Naive thymus-derived CD4-positive, alpha-beta T cell (primary cell): ENCODE measurements around the gene ZNF513. TPM values are rescaled to one million over a fixed set of nuclear protein-coding genes. Genes with fewer than 3 reads are reported as not detected.
A peak's percentile ranks its signal among the peaks of the same experiment; 100 is the strongest.

Experiments used
- ATAC-seq: fragments of 150-1000 bp; cut with Tn5 transposase; 2 replicates; pipeline ENCODE4 v1.10.0; 2021; ENCODE audit warnings: mild to moderate bottlenecking, moderate library complexity
- CTCF ChIA-PET: fragments of 350-600 bp; sonication (Branson Sonifier 250); formaldehyde crosslinking; loops from one replicate; lab custom pipeline; 2021; ENCODE audit warnings: antibody characterized with exemption; lab: Charles Lee
- POLR2A ChIA-PET: fragments of 350-600 bp; sonication (Branson Sonifier 250); formaldehyde crosslinking; loops from one replicate; lab custom pipeline; 2021; ENCODE audit warnings: antibody characterized with exemption, inconsistent platforms; lab: Charles Lee
- DNase-seq, 9 donors: peaks; one replicate each; pipeline versions ENCODE4 v3.0.0 to v3.0.0-alpha.2; 2020 to 2022; ENCODE audit warnings: mixed read lengths in 1 of 9
- H3K27ac ChIP-seq: one replicate; pipeline ENCODE4 v1.7.0; 2013; ENCODE audit warnings: mild to moderate bottlenecking, low read depth, low read length, moderate library complexity
- H3K27me3 ChIP-seq, 2 donors: one replicate each; pipeline ENCODE4 v1.7.0; 2013; ENCODE audit warnings: low read length in 2 of 2, mild to moderate bottlenecking in 2 of 2, moderate library complexity in 2 of 2; ENCODE audit not compliant: control insufficient read depth in 2 of 2, insufficient read depth in 2 of 2
- H3K36me3 ChIP-seq, 3 experiments: 1 replicate in 2 of 3; 2 replicates in 1 of 3; pipeline ENCODE4 v1.7.0; 2013; ENCODE audit warnings: low read length in 3 of 3, mild to moderate bottlenecking in 3 of 3, moderate library complexity in 1 of 3; ENCODE audit not compliant: insufficient read depth in 3 of 3, control insufficient read depth in 2 of 3
- H3K4me1 ChIP-seq, 2 donors: one replicate each; pipeline ENCODE4 v1.7.0; 2013; ENCODE audit warnings: low read length in 2 of 2, mild to moderate bottlenecking in 2 of 2, moderate library complexity in 1 of 2; ENCODE audit not compliant: control insufficient read depth in 2 of 2, insufficient read depth in 2 of 2
- H3K4me3 ChIP-seq: 2 replicates; pipeline ENCODE4 v1.7.0; 2013; ENCODE audit warnings: mild to moderate bottlenecking, low read length
- H3K9me3 ChIP-seq, 3 experiments: 1 replicate in 2 of 3; 2 replicates in 1 of 3; pipeline ENCODE4 v1.7.0; 2013; ENCODE audit warnings: low read length in 3 of 3; ENCODE audit not compliant: control insufficient read depth in 2 of 3
- H3K27ac Mint-ChIP-seq, 9 donors: one replicate each; pipeline ENCODE4 v1.8.0; 2020 to 2022; ENCODE audit warnings: mixed read lengths in 9 of 9, mild to moderate bottlenecking in 8 of 9, moderate library complexity in 5 of 9, inconsistent platforms in 2 of 9
- H3K27me3 Mint-ChIP-seq, 5 donors: one replicate each; pipeline ENCODE4 v1.8.0; 2021 to 2022; ENCODE audit warnings: mixed read lengths in 5 of 5, mild to moderate bottlenecking in 1 of 5
- H3K36me3 Mint-ChIP-seq, 5 donors: one replicate each; pipeline ENCODE4 v1.8.0; 2020 to 2022; ENCODE audit warnings: mixed read lengths in 5 of 5, mild to moderate bottlenecking in 3 of 5, inconsistent platforms in 1 of 5
- H3K4me1 Mint-ChIP-seq, 7 donors: one replicate each; pipeline ENCODE4 v1.8.0; 2020 to 2022; ENCODE audit warnings: mixed read lengths in 7 of 7, mild to moderate bottlenecking in 3 of 7, inconsistent platforms in 1 of 7
- H3K4me3 Mint-ChIP-seq, 10 donors: one replicate each; pipeline ENCODE4 v1.8.0; 2020 to 2022; ENCODE audit warnings: mild to moderate bottlenecking in 10 of 10, mixed read lengths in 10 of 10, moderate library complexity in 6 of 10, inconsistent platforms in 2 of 10
- H3K9me3 Mint-ChIP-seq, 11 donors: one replicate each; pipeline ENCODE4 v1.8.0; 2020 to 2022; ENCODE audit warnings: mixed read lengths in 11 of 11, mild to moderate bottlenecking in 4 of 11, inconsistent platforms in 1 of 11, moderate library complexity in 1 of 11
- intact Hi-C, 2 donors: fragments of 100-400 bp; cut with micrococcal nuclease; formaldehyde crosslinking; loops; one replicate each; pipeline ENCODE4 v1.15.1; 2023
- polyA plus RNA-seq, 2 donors: library from polyadenylated mRNA; unstranded; fragments of 300-500 nt; fragmentation: Illumina TruSeq; gene quantifications; one replicate each; pipeline ENCODE4 v1.2.3, GENCODE V29; 2021
- total RNA-seq, 6 experiments: library from RNA in 5 of 6; stranded (reverse) in 5 of 6; gene quantifications; 1 replicate in 5 of 6; 2 replicates in 1 of 6; pipeline ENCODE4 v1.2.3 and lab custom pipeline; 2021 to 2026

ZNF513 gene
- total and polyA plus RNA-seq, 7 experiments from 2014 or later, result 2.6 to 23.2 (median 17.2) TPM

DNA sequence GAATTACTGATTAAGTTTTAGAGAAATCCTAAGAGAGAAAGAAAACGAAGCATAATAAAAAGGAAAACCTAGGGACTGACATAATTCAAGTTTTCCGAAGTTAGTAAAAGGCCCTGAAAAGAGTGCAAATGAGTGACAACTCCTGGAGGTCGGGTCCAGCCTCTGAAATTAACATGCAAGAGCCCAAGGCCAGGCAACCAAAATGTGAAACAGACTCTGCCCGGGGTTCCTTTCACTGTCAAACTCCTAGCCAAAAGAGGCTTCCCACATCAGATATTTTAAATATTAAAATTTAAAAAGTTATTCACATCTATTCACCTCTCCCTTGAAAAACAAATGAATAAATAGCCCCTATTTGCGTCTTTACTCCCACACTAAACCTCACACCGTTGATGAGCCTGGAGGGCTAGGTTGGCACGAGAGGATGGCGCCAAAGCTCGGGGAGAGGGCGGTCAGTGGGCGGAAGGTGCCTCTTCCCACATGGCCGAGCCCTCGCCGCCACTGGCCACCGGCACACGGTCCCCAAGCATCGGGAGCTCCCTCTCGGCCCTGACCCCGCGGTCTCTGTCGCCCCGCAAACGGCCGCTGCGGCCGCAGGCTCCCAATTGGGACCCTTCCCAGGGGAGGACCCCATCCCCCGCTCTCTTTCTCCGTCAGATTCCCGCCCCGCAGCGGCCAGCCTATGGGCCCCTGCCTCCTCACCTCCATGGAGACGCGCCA is 28.2 kb upstream of the ZNF513 start:
- Histone ChIP-seq H3K27ac (peak overlapping the region; percentile 89), H3K9me3 (no peaks in the 10 kb centered on the region), H3K4me3 (peak overlapping the region; percentile 92), H3K4me1 (peaks cover 13 to 17% of the 10 kb centered on the region in 2 donors), H3K27me3 (no peaks in the 10 kb centered on the region), H3K36me3 (peaks cover 0 to 14% (median 0%) of the 10 kb centered on the region in 3 experiments)
- H3K4me3 Mint-ChIP-seq, result peak overlapping the region; percentile 87 to 96 (median 90)
- H3K9me3 Mint-ChIP-seq, result peaks cover 0 to 6% (median 0%) of the 10 kb centered on the region in 11 donors
- peaks cover 0 to 9% (median 0%) of the 10 kb centered on the region in 5 donors for H3K36me3 Mint-ChIP-seq
- peak overlapping the region; percentile 59 to 97 (median 79) for H3K27ac Mint-ChIP-seq
- H3K27me3 Mint-ChIP-seq, result peaks cover 0 to 7% (median 0%) of the 10 kb centered on the region in 5 donors
- ATAC-seq (no peak), DNase-seq (peak in 1 of 9 donors; percentile 4)
- H3K4me1 Mint-ChIP-seq, result peaks cover 28 to 58% (median 37%) of the 10 kb centered on the region in 7 donors
- CTCF ChIA-PET, result no interaction called here
- intact Hi-C loops, result loop anchor here (1.0 to 10.0 kb wide), 14 partner anchors 16 to 1530 kb away; partner anchors contain the start of genes ATRAID (in 2 of the 2), EIF2B4 (in 2 of the 2), GTF3C2 (in 2 of the 2) and IFT172 (in 2 of the 2)
- POLR2A ChIA-PET, result interaction anchor here (0.9 to 3.2 kb wide), 10 partner anchors 11 to 255 kb away, joined by 3 to 58 read pairs (median 8); partner anchors contain the start of genes ATRAID, CCDC121, EIF2B4 and GPN1

DNA sequence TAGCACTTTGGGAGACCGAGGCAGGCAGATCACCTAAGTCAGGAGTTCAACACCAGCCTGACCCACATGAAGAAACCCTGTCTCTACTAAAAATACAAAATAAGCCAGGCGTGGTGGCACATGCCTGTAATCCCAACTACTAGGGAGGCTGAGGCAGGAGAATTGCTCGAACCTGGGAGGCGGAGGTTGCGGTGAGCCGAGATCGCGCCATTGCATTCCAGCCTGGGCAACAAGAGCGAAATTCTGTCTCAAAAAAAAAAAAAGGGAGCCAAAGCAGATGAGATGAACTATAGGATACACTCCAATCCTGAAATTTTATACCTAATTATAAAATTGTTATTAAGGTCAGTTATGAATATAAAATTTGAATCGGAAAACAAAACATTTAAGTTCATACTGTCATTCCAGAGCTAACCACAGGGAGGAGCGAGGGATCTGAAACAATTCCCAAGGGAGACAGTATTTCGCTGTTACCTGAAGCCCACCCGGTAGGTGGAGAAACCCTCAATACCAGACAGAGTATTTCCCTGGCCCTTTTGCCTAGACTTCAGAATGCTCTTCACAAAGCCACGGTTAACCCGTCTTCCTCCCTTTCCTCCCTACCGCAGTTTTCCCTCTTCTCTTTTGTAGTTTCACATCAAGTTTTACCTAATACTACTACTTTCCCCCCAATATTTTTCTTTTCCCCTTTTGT is 27.4 kb upstream of the ZNF513 start:
- peak overlapping the region; percentile 59 to 97 (median 79) for H3K27ac Mint-ChIP-seq
- ATAC-seq, result no peak
- H3K4me1 Mint-ChIP-seq, result peaks cover 28 to 64% (median 42%) of the 10 kb centered on the region in 7 donors
- H3K4me3 Mint-ChIP-seq, result peak overlapping the region; percentile 87 to 96 (median 90)
- DNase-seq, result no peak
- peaks cover 0 to 6% (median 0%) of the 10 kb centered on the region in 11 donors for H3K9me3 Mint-ChIP-seq
- H3K27ac ChIP-seq, result peak overlapping the region; percentile 89
- H3K27me3 ChIP-seq, result no peaks in the 10 kb centered on the region
- peaks cover 0 to 7% (median 0%) of the 10 kb centered on the region in 5 donors for H3K27me3 Mint-ChIP-seq
- peaks cover 13 to 17% of the 10 kb centered on the region in 2 donors for H3K4me1 ChIP-seq
- CTCF ChIA-PET, result no interaction called here
- peaks cover 0 to 12% (median 0%) of the 10 kb centered on the region in 5 donors for H3K36me3 Mint-ChIP-seq
- no peaks in the 10 kb centered on the region for H3K9me3 ChIP-seq
- intact Hi-C loops, result loop anchor here (2.0 to 10.0 kb wide), 5 partner anchors 15 to 1529 kb away; partner anchors contain the start of genes ASXL2 (in 1 of the 2), ATRAID (in 1 of the 2), CAD (in 1 of the 2) and GTF3C2 (in 1 of the 2)
- H3K4me3 ChIP-seq, result peak overlapping the region; percentile 4
- H3K36me3 ChIP-seq, result peaks cover 0 to 14% (median 0%) of the 10 kb centered on the region in 3 experiments
- POLR2A ChIA-PET, result interaction anchor here (1.2 to 1.6 kb wide), 3 partner anchors 16 to 27 kb away, joined by 4 to 6 read pairs (median 5); partner anchors contain the start of genes NRBP1 and ZNF513

DNA sequence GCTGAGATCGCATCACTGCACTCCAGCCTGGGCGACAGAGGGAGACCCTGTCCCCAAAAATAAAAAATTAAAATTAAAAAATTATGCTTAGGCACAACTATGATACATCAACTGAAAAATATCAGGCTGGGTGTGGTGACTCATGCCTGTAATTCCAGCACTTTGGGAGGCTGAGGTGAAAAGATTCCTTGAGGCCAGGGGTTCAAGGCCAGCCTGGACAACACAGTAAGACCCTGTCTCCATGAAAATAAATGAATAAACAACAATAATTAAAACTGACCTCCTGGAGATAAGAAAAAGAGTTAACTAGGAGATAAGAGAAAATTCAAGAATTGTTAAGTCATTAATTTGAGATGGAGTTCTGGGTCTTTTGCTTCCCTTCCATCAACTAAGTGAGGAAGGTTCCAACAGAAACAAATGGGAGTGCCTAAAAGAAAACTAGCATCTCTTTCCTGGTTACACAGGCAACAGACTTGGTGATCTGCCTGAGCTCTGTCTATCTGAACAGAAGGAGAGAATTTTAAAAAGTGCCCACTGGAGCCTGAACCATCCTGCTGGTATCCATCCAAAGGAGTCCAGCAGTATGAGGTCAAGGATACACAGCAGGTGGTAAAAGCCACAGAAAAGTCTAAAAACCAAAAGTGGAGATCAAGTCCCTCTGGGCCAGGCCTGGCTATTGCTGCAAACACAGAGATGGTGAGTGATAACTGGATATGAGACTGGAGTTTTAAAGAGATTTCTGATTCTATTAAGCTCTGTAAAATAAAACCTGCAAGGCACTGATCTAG is 20.0 kb upstream of the ZNF513 start:
- ChIA-PET CTCF (no interaction called here), POLR2A (interaction anchor here (1.0 to 1.2 kb wide), 2 partner anchors 44 to 78 kb away, joined by 3 read pairs; partner anchors contain the start of gene GTF3C2)
- no peak overlapping the region for H3K27ac ChIP-seq
- Mint-ChIP-seq H3K27ac (peak overlapping the region in 6 of 9 donors; percentile 36 to 77 (median 58)), H3K4me3 (peak overlapping the region in 3 of 10 donors; percentile 2 to 43 (median 28)), H3K9me3 (no peaks in the 10 kb centered on the region), H3K27me3 (no peaks in the 10 kb centered on the region), H3K36me3 (peaks cover 0 to 18% (median 7%) of the 10 kb centered on the region in 5 donors), H3K4me1 (peaks cover 15 to 62% (median 50%) of the 10 kb centered on the region in 7 donors)
- no peak for DNase-seq
- H3K4me3 ChIP-seq, result no peak overlapping the region
- H3K4me1 ChIP-seq, result peaks cover 0 to 3% of the 10 kb centered on the region in 2 donors
- peaks cover 0 to 6% (median 0%) of the 10 kb centered on the region in 3 experiments for H3K36me3 ChIP-seq
- ATAC-seq, result no peak
- intact Hi-C loops, result loop anchor here in 1 of 2 donors (10.0 kb wide), 1 partner anchor 186 kb away; the partner anchor contains the start of genes ATRAID, CAD and SLC5A6
- H3K27me3 ChIP-seq, result no peaks in the 10 kb centered on the region
- no peaks in the 10 kb centered on the region for H3K9me3 ChIP-seq

DNA sequence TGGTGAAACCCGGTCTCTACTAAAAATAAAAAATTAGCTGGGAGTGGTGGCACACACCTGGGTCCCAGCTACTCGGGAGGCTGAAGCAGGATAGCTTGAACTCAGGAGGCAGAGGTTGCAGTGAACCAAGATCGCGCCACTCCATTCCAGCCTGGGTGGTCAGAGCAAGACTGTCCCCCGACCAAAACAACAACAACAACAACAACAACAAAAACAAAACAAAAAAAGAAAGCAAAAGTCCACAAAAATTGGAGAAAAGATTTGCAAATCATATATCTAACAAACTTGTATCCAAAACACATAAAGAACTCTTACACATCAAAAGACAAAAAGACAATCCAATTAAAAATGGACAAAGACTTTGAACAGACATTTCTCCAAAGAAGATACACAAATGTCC is 18.4 kb upstream of the ZNF513 start:
- peaks cover 0 to 18% (median 7%) of the 10 kb centered on the region in 5 donors for H3K36me3 Mint-ChIP-seq
- Histone ChIP-seq H3K27ac (no peak overlapping the region), H3K36me3 (no peaks in the 10 kb centered on the region), H3K4me3 (no peak overlapping the region), H3K27me3 (no peaks in the 10 kb centered on the region), H3K9me3 (no peaks in the 10 kb centered on the region), H3K4me1 (peaks cover 0 to 3% of the 10 kb centered on the region in 2 donors)
- peak overlapping the region in 3 of 9 donors; percentile 23 to 59 (median 28) for H3K27ac Mint-ChIP-seq
- intact Hi-C loops, result no loop called here
- no peak for ATAC-seq
- no peak for DNase-seq
- H3K27me3 Mint-ChIP-seq, result no peaks in the 10 kb centered on the region
- peaks cover 20 to 56% (median 43%) of the 10 kb centered on the region in 7 donors for H3K4me1 Mint-ChIP-seq
- ChIA-PET CTCF (no interaction called here), POLR2A (no interaction called here)
- H3K9me3 Mint-ChIP-seq, result no peaks in the 10 kb centered on the region
- H3K4me3 Mint-ChIP-seq, result peak overlapping the region in 1 of 10 donors; percentile 43

DNA sequence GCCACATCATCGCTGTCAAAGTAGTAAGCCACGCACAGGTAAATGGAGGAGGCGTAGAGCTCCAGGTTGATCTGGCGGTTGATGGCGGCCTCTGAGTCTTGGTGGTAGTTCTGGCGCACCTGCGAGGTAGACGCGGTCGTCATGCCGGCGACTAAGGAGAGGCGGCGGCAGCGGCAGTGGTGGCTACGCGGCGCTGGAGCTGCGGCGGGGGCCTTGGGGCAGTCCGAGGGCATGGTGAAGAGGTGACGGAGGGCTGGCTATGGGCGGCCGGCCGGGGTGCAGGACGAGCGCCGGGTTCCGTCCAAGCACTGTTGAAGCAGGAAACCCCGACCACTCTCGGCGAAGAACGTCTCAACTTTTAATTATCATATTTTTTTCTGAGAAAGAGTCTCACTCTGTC is 12.7 kb upstream of the ZNF513 start:
- no peaks in the 10 kb centered on the region for H3K27me3 Mint-ChIP-seq
- Histone ChIP-seq H3K9me3 (no peaks in the 10 kb centered on the region), H3K36me3 (peaks cover 0 to 4% (median 0%) of the 10 kb centered on the region in 3 experiments), H3K4me1 (peaks cover 10 to 16% of the 10 kb centered on the region in 2 donors), H3K27ac (no peak overlapping the region), H3K4me3 (no peak overlapping the region), H3K27me3 (no peaks in the 10 kb centered on the region)
- intact Hi-C loops, result loop anchor here in 1 of 2 donors (2.0 kb wide), 1 partner anchor 16 kb away; the partner anchor contains the start of gene PPM1G
- peaks cover 0 to 17% (median 4%) of the 10 kb centered on the region in 5 donors for H3K36me3 Mint-ChIP-seq
- H3K27ac Mint-ChIP-seq, result peak overlapping the region in 6 of 9 donors; percentile 21 to 67 (median 54)
- peaks cover 32 to 52% (median 35%) of the 10 kb centered on the region in 7 donors for H3K4me1 Mint-ChIP-seq
- H3K9me3 Mint-ChIP-seq, result no peaks in the 10 kb centered on the region
- ATAC-seq (no peak), DNase-seq (no peak)
- POLR2A ChIA-PET, result interaction anchor here (0.7 kb wide), 1 partner anchor 25 kb away, joined by 3 read pairs; no protein-coding TSS in a partner anchor
- CTCF ChIA-PET, result interaction anchor here (0.7 to 1.0 kb wide), 2 partner anchors 37 to 442 kb away, joined by 3 read pairs; no protein-coding TSS in a partner anchor
- peak overlapping the region in 2 of 10 donors; percentile 20 to 33 for H3K4me3 Mint-ChIP-seq
